Myocyte (in vitro differentiated cells): ENCODE data around the gene HSPA12B. TPM values are rescaled to one million over a fixed set of nuclear protein-coding genes. Genes with fewer than 3 reads are reported as not detected.

Experiments used
- DNase-seq: peaks from one replicate; pipeline ENCODE4 v3.0.0-alpha.2; 2012; ENCODE audit warnings: low read depth
- polyA plus RNA-seq: library from polyadenylated mRNA; unstranded; fragments of >200 nt; gene quantifications from one replicate; pipeline ENCODE4 v1.2.1, GENCODE V29; 2012; ENCODE audit warnings: missing spikeins
- total RNA-seq: library from RNA; depleted of rRNA; stranded (reverse); fragments of >200 nt; gene quantifications from 2 replicates; pipeline ENCODE4 v1.2.3, GENCODE V29; 2014

The HSPA12B gene
- not detected in 2 replicates for total RNA-seq
- 0.06 TPM for polyA plus RNA-seq

GRCh38 chr20:3732327-3733118 is at the start of gene HSPA12B:
HSPA12B (plus strand) TSS chr20:3732685; CDS start chr20:3738675, 5,990 bp downstream.
- DNase-seq = no peak

- no peak for DNase-seq
Observed at GRCh38 chr20:3685341-3685740, 47.1 kb upstream of the HSPA12B start.

- DNase-seq = no peak
Observed at GRCh38 chr20:3686421-3686820, 46.1 kb upstream of the HSPA12B start.

- DNase-seq = peak; percentile 95
Observed at GRCh38 chr20:3686867-3687321, 45.6 kb upstream of the HSPA12B start.

GRCh38 chr20:3687655-3688054 is 44.8 kb upstream of the HSPA12B start:
- DNase-seq = peak; percentile 76

- DNase-seq = no peak
Observed at GRCh38 chr20:3689978-3690377, 42.5 kb upstream of the HSPA12B start.

GRCh38 chr20:3690413-3690812 is 42.1 kb upstream of the HSPA12B start:
- no peak for DNase-seq

- DNase-seq = no peak
Observed at GRCh38 chr20:3691306-3691705, 41.2 kb upstream of the HSPA12B start.

- no peak for DNase-seq
Observed at GRCh38 chr20:3691897-3692296, 40.6 kb upstream of the HSPA12B start.

GRCh38 chr20:3692706-3693294 is 39.7 kb upstream of the HSPA12B start:
- DNase-seq = peak; percentile 63

- DNase-seq = no peak
Observed at GRCh38 chr20:3693376-3693775, 39.1 kb upstream of the HSPA12B start.

GRCh38 chr20:3694864-3695263 is 37.6 kb upstream of the HSPA12B start:
- no peak for DNase-seq

- no peak for DNase-seq
Observed at GRCh38 chr20:3696200-3696599, 36.3 kb upstream of the HSPA12B start.

- DNase-seq = no peak
Observed at GRCh38 chr20:3696745-3697587, 35.5 kb upstream of the HSPA12B start.

- DNase-seq = peak; percentile 46
Observed at GRCh38 chr20:3697588-3698305, 34.7 kb upstream of the HSPA12B start.

GRCh38 chr20:3698591-3699001 is 33.9 kb upstream of the HSPA12B start:
- peak; percentile 48 for DNase-seq

- peak; percentile 24 for DNase-seq
Observed at GRCh38 chr20:3699037-3699436, 33.4 kb upstream of the HSPA12B start.

GRCh38 chr20:3701061-3701998 is 31.2 kb upstream of the HSPA12B start:
- DNase-seq = no peak

GRCh38 chr20:3702611-3703391 is 29.7 kb upstream of the HSPA12B start:
- no peak for DNase-seq
